HCT116 (cell line): ENCODE data around the gene TRAF2. TPM values are rescaled to one million over a fixed set of nuclear protein-coding genes. Genes with fewer than 3 reads are reported as not detected.

Experiments
- ATAC-seq: fragments of 200-7000 bp; cut with Tn5 transposase; 2 replicates; pipeline ENCODE4 v1.9.1; 2020; ENCODE audit warnings: mild to moderate bottlenecking, moderate library complexity
- BruUV-seq: library from RNA; stranded (reverse); fragments of 400-500 nt; replicated peaks from 2 replicates; lab custom pipeline; 2021; lab: Mats Ljungman, UMichigan
- CTCF ChIA-PET: fragments of 300-600 bp; sonication (Branson Sonifier 250); formaldehyde crosslinking; loops from one replicate; lab custom pipeline; 2021; ENCODE audit warnings: antibody characterized with exemption; lab: Charles Lee
- POLR2A ChIA-PET: fragments of 300-600, 350-600 bp; sonication (Branson Sonifier 250); formaldehyde crosslinking; loops from one replicate; lab custom pipeline; 2021; ENCODE audit warnings: antibody characterized with exemption; lab: Charles Lee
- RAD21 ChIA-PET, 2 experiments: fragments of 300-600 bp; sonication (Branson Sonifier 250); formaldehyde crosslinking; loops; one replicate each; lab custom pipeline; 2023; ENCODE audit warnings: low total read pairs in 2 of 2; ENCODE audit not compliant: uncharacterized antibody in 2 of 2, unreplicated experiment in 2 of 2, low non-redundant PET in 1 of 2; lab: Charles Lee
- DNase-seq: peaks from one replicate; pipeline ENCODE4 v3.0.0-alpha.2; 2010; ENCODE audit warnings: low read depth, low spot score
- H2AFZ ChIP-seq: fragments of 200-600 bp; shearing (Covaris generic), sonication (generic); 2 replicates; pipeline ENCODE4 v1.6.1; 2017; ENCODE audit warnings: low read depth, mixed run types, mixed read lengths, antibody characterized with exemption, low read length; ENCODE audit not compliant: poor library complexity, severe bottlenecking
- H3K27ac ChIP-seq: 2 replicates; pipeline ENCODE4 v1.5.1; 2012; ENCODE audit warnings: low read depth, low read length
- H3K27me3 ChIP-seq: fragments of 200-600 bp; sonication (generic); 2 replicates; pipeline ENCODE4 v1.6.1; 2016; ENCODE audit warnings: mixed run types, low read length, mixed read lengths; ENCODE audit not compliant: insufficient read depth
- H3K36me3 ChIP-seq, 2 experiments: fragments of 200-500 bp in 1 of 2; fragments of 200-600 bp in 1 of 2; sonication (Bioruptor generic) in 1 of 2; sonication (generic) in 1 of 2; 2 replicates each; pipeline versions ENCODE4 v1.5.1 to v1.6.1; 2014 to 2016; ENCODE audit warnings: low read length in 2 of 2, inconsistent platforms in 1 of 2, mixed read lengths in 1 of 2, mixed run types in 1 of 2; ENCODE audit not compliant: insufficient read depth in 2 of 2, control insufficient read depth in 1 of 2
- H3K4me1 ChIP-seq, 2 experiments: fragments of 200-600 bp in 1 of 2; sonication (generic) in 1 of 2; 2 replicates each; pipeline versions ENCODE4 v1.5.1 to v1.6.1; 2012 to 2017; ENCODE audit warnings: low read length in 2 of 2, inconsistent platforms in 1 of 2, mild to moderate bottlenecking in 1 of 2, mixed read lengths in 1 of 2, mixed run types in 1 of 2, moderate library complexity in 1 of 2; ENCODE audit not compliant: insufficient read depth in 2 of 2, control insufficient read depth in 1 of 2
- H3K4me2 ChIP-seq: fragments of 200-600 bp; sonication (generic); 2 replicates; pipeline ENCODE4 v1.6.1; 2017; ENCODE audit warnings: mixed run types, low read length, mixed read lengths
- H3K4me3 ChIP-seq, 2 experiments: fragments of 200-600 bp in 1 of 2; sonication (generic) in 1 of 2; replicated peaks in 1 of 2; 2 replicates each; pipeline ENCODE4 v1.5.1; 2011 to 2016; ENCODE audit warnings: low read length in 2 of 2, control low read depth in 1 of 2, low read depth in 1 of 2, mild to moderate bottlenecking in 1 of 2, mixed read lengths in 1 of 2, mixed run types in 1 of 2
- H3K79me2 ChIP-seq: fragments of 200-600 bp; sonication (generic); 2 replicates; pipeline ENCODE4 v1.6.1; 2017; ENCODE audit warnings: mild to moderate bottlenecking, mixed run types, low read length, moderate library complexity, mixed read lengths; ENCODE audit not compliant: insufficient read depth
- H3K9ac ChIP-seq: fragments of 200-600 bp; sonication (generic); 2 replicates; pipeline ENCODE4 v1.6.1; 2016; ENCODE audit warnings: low read length, mixed read lengths
- H3K9me2 ChIP-seq: fragments of 200-600 bp; sonication (generic), shearing (Covaris generic); 2 replicates; pipeline ENCODE4 v1.6.1; 2017; ENCODE audit warnings: mixed run types, mild to moderate bottlenecking, moderate library complexity; ENCODE audit not compliant: insufficient read depth
- H3K9me3 ChIP-seq, 2 experiments: fragments of 200-500 bp in 1 of 2; fragments of 200-600 bp in 1 of 2; sonication (Bioruptor generic) in 1 of 2; sonication (generic) in 1 of 2; 2 replicates each; pipeline ENCODE4 v1.6.1; 2014 to 2017; ENCODE audit warnings: low read length in 2 of 2, mixed read lengths in 2 of 2, inconsistent platforms in 1 of 2, low read depth in 1 of 2, mild to moderate bottlenecking in 1 of 2, mixed run types in 1 of 2, moderate library complexity in 1 of 2; ENCODE audit not compliant: control insufficient read depth in 1 of 2, insufficient read depth in 1 of 2
- H4K20me1 ChIP-seq: fragments of 200-600 bp; sonication (generic), shearing (Covaris generic); 2 replicates; pipeline ENCODE4 v1.6.1; 2017; ENCODE audit warnings: mixed run types, mild to moderate bottlenecking, moderate library complexity; ENCODE audit not compliant: insufficient read depth
- EZH2 ChIP-seq: fragments of 200-600 bp; sonication (generic); IDR thresholded peaks from 2 replicates; pipeline ENCODE4 v1.6.1; 2017; ENCODE audit warnings: antibody characterized with exemption, mixed run types
- FOSL1 ChIP-seq: IDR thresholded peaks from 2 replicates; pipeline ENCODE4 v1.6.1; 2012; ENCODE audit warnings: low read depth
- JUND ChIP-seq: IDR thresholded peaks from 2 replicates; pipeline ENCODE4 v1.6.1; 2012
- MAX ChIP-seq: IDR thresholded peaks from 2 replicates; pipeline ENCODE4 v1.6.1; 2012
- POLR2A ChIP-seq: IDR thresholded peaks from 2 replicates; pipeline ENCODE4 v1.7.0; 2011; ENCODE audit warnings: borderline replicate concordance; ENCODE audit not compliant: insufficient read depth, insufficient read length; ENCODE audit errors: extremely low read depth
- REST ChIP-seq: IDR thresholded peaks from 2 replicates; pipeline ENCODE4 v1.6.1; 2012; ENCODE audit warnings: low read depth
- SIN3A ChIP-seq: IDR thresholded peaks from 2 replicates; pipeline ENCODE4 v1.6.1; 2012; ENCODE audit warnings: low read depth
- ZBTB33 ChIP-seq: IDR thresholded peaks from 2 replicates; pipeline ENCODE4 v1.6.1; 2011; ENCODE audit warnings: mild to moderate bottlenecking, low read length, moderate library complexity; ENCODE audit not compliant: insufficient replicate concordance; ENCODE audit errors: extremely low read depth
- ZNF274 ChIP-seq: fragments of 200-500 bp; sonication (Bioruptor generic); IDR thresholded peaks from 2 replicates; pipeline ENCODE4 v1.6.1; 2014; ENCODE audit warnings: mild to moderate bottlenecking, low read depth, low read length, inconsistent platforms
- intact Hi-C: fragments of 100-400 bp; cut with micrococcal nuclease; formaldehyde crosslinking; loops from 2 replicates; pipeline ENCODE4 v1.10.0; 2022
- total RNA-seq: library from RNA; stranded (reverse); gene quantifications from one replicate; pipeline ENCODE4 v1.2.1, GENCODE V29; 2021; ENCODE audit not compliant: unreplicated experiment

TRAF2 gene
- total RNA-seq, 1 experiment from 2014 or later: 28.4 TPM

- Histone ChIP-seq H3K27ac (no peak overlapping the region), H3K79me2 (peaks cover 2% of the 10 kb centered on the region; the same call in 1 of the 2 replicates), H3K9me3 (no peaks in the 10 kb centered on the region), H2AFZ (no peak overlapping the region), H3K36me3 (peaks cover 10 to 15% of the 10 kb centered on the region in 2 experiments; a peak in 3 of 4 replicates), H3K4me3 (no peak overlapping the region), H3K4me1 (no peaks in the 10 kb centered on the region), H3K27me3 (no peaks in the 10 kb centered on the region), H4K20me1 (no peaks in the 10 kb centered on the region), H3K9me2 (no peaks in the 10 kb centered on the region), H3K4me2 (no peak overlapping the region), H3K9ac (no peak overlapping the region)
- no peak for DNase-seq
- ChIA-PET CTCF (interaction anchor here (1.8 kb wide), 1 partner anchor 11 kb away, joined by 5 read pairs; no protein-coding TSS in a partner anchor), RAD21 (no interaction called here), POLR2A (interaction anchor here (0.7 kb wide), 1 partner anchor 11 kb away, joined by 3 read pairs; no protein-coding TSS in a partner anchor)
- no peak for TF ChIP-seq FOSL1
- no peak for TF ChIP-seq ZBTB33
- no peak for TF ChIP-seq JUND
- no peak for ATAC-seq
- intact Hi-C loops: no loop called here
- no TSS peak for BruUV-seq
Observed at GRCh38 chr9:136937186-136938001, 51.1 kb downstream of the TRAF2 start.

- Histone ChIP-seq H3K27me3 (no peaks in the 10 kb centered on the region), H3K4me1 (peaks cover 4 to 10% of the 10 kb centered on the region in 2 experiments; a peak in 2 of 4 replicates), H3K79me2 (peaks cover 20% of the 10 kb centered on the region), H4K20me1 (no peaks in the 10 kb centered on the region), H2AFZ (no peak overlapping the region), H3K9me2 (no peaks in the 10 kb centered on the region), H3K36me3 (peaks cover 12 to 15% of the 10 kb centered on the region in 2 experiments; a peak in 3 of 4 replicates), H3K4me3 (no peak overlapping the region), H3K9me3 (no peaks in the 10 kb centered on the region), H3K27ac (no peak overlapping the region), H3K4me2 (no peak overlapping the region), H3K9ac (no peak overlapping the region)
- ATAC-seq (no peak), DNase-seq (no peak)
- ChIA-PET POLR2A (no interaction called here), RAD21 (no interaction called here), CTCF (no interaction called here)
- no TSS peak for BruUV-seq
- intact Hi-C loops: no loop called here
- no peak for TF ChIP-seq SIN3A
- TF ChIP-seq REST: no peak
- no peak for TF ChIP-seq POLR2A
- no peak for TF ChIP-seq EZH2
- TF ChIP-seq MAX: no peak
- TF ChIP-seq ZNF274: no peak
- TF ChIP-seq ZBTB33: no peak
Observed at GRCh38 chr9:136939431-136939995, 53.2 kb downstream of the TRAF2 start.
